HG02870 (cell line): ENCODE results near the gene MT3.
"Not testable (repeated sequence)": the region's sequence is repeated elsewhere in the genome, so short reads cannot be mapped to it uniquely, and the experiment has no call there.

Experiments
- ATAC-seq: cut with Tn5 transposase; IDR thresholded peaks from one replicate; pipeline ENCODE4 v1.9.1; 2021; ENCODE audit warnings: mild to moderate bottlenecking, moderate library complexity; ENCODE audit not compliant: unreplicated experiment

MT3 gene

DNA sequence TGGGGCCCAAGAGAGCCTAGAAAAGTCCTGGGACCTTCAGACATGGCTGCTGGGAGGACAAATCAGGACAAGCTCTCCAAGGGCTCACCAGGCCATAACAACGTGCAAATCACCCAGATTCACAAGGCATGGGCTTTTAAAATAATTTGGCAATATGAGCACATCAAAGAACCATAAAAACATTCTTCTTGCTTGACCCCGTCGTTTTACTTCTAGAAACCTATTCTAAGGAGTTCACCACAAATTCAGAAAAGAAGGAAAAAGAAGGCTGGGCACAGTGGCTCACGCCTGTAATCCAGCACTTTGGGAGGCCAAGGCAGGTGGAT is 12.1 kb upstream of the MT3 start:
- ATAC-seq = no peak

DNA sequence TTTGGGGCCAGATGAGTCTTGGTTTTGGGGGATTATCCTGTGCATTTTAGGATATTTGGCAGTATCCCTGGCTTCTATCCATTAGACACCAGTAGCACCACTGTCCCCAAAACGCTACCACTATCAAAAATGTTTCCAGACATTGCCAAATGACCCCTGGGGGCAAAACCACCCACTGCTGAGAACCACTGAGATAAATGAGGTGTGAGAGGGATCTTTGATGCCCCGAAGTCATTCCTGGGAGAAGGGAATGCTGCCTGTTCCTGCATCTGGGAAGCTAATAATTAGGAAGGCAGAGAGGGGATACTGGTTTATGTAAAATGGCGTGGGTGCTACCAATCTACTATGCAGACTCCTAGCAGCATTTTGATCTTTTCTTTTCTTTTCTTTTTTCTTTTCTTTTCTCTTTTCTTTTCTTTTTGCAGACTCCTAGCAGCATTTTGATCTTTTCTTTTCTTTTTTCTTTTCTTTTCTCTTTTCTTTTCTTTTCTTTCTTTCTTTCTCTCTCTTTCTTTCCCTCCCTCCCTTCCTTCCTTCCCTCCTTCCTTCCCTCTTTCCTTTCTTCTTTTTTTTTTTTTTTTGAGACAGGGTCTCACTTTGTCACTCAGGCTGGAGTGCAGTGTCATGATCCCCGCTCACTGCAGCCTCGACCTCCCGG is 8.8 kb upstream of the MT3 start:
- no peak for ATAC-seq

DNA sequence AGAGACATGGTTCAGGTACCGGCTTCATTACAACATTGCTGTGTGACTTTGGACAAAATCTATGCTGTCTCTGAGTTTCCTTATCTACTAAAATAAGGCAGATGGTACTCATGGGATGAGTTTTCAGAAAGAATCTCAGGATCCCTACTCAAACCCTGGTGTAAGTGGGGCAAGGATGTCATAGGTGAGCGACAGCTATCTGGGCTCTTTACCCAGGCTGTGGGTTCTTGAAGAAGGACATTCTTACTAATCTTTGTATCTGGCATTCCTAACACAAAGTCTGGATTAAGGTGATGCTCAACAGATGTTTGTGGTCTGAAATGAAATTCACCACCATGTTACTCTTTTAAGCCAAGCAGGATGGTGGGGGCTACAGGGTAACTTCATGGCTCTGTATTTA is 6.4 kb upstream of the MT3 start:
- not testable (repeated sequence) for ATAC-seq

DNA sequence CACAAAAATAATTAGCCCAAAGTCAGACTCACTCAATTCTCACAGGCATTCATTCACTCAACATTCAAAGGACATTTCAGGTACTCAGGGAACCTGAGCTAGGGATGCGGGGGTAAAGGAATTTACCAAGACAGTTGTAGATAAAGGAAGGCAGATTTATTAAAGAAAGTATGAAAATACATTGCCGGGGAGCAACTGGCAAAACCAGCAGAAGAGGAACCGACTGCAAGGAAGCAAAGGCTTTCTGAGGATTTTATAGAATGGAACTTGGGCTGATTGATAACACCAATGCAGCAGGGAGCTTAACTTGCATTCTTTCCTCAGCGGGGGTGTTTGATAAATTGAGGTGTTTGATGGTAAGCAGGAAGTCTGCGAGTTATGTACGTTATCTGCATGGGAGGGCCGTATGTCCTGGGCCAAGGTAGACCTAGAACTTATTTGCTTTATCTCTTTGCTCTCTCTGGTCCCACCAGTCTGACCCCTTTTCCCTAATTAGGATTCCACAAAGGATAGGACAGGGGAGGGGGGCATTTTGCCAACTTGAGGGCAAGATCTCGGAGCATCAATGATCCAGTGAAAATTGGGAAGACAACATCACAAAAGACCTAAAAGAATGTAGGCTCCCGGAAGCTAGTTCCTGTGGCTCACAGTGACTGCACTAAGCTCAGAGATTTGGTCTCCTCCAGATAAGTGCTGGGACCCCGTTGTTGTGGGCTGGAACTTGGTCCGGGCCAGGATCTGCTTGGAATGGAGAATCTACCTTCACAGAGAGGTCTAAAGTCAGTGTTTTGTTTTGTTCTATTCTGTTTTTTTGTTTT is 5.8 kb upstream of the MT3 start:
- ATAC-seq = no peak

DNA sequence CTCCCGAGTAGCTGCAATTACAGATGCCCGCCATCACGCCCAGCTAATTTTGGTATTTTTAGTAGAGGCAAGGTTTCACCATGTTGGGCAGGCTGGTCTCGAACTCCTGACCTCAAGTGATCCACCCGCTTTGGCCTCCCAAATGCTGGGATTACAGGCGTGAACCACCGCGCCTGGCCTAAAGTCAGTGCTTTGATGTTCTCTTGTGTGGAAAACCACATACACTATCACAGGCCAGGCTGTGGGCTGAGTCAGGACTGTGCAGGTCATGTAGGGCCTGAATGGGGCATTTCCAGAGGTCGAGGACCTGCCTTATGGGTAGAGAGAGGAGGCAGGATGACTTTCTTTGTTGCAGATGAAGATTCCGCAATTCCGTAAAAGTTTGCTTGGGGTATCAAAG is 5.1 kb upstream of the MT3 start:
- ATAC-seq = no peak

DNA sequence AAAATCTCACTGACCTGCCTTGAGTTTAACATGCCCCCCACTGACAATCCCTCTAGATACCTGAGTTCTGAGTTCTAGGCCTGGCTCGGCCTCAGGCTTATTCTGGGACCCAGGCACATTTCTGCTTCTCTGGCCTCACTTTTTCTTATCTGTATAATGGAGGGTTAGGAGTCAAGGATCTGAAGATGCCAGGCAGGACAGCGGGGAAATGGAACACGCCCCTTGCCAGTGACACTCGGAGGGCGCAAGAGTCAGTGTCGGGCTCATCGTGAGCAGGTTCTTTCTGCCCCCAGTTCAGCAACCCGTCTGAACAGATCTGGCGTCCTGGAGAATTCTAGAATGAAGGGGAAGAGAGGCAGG is 567 bp upstream of the MT3 start:
- no peak for ATAC-seq

DNA sequence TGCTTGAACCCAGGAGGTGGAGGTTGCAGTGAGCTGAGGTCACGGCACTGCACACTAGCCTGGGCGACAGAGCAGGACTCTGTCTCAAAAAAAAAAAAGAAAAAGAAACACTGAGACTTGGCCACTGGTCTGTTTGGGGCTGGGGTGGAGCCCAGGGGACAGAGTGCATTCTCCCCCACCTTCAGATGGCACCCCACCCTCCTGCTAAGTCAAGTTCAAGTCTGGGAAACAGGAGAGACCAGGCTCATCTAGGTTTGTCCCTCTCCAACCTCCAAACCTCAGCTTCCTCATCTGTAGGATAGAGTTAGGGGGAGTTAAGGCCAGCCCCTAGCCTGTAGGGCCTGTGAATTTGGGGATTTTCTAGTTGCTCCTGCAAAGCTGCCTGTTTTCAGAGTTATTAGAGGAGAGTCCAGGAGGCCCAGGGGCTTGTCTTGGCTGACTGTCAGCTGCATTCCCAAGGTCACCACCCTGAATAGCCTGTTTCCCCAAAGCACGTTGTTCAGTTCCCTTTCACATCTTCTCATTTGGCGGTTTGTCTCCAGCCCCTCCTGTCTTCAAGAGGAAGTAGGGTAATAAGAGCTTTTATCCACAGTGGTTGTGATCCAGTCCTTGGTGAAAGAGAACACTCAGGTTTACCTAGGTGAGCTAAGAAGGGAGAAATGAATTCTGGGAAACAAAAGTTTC is 2.2 kb downstream of the MT3 start:
- no peak for ATAC-seq

DNA sequence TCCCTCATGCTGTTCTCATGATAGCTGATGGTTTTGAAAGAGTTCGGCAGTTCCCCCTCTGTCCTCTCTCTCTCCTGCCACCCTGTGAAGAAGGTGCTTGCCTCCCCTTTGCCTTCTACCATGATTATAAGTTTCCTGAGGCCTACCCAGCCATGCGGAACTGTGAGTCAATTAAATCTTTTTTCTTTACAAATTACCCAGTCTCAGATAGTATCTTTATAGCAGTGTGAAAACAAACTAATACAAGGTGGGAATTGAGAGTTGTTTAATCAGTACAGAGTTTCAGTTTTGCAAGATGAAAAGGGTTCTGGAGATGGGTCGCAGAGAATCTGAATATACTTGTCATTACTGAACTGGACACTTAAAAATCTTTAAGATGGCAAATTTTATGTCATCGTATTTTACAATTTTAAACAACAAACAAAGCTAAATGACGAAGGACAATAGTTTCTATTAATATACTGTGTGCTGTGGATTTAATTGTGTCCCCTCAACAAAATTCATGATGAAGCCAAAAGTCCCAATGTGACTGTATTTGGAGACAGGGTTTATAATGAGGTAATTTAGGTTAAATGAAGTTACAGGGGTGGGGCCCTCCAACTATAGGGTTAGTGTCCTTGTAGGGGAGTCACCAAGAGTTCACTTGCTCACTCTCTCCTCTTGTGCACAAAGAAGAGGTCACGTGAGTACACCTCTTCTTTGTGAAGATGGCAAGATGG is 4.4 kb downstream of the MT3 start:
- no peak for ATAC-seq

DNA sequence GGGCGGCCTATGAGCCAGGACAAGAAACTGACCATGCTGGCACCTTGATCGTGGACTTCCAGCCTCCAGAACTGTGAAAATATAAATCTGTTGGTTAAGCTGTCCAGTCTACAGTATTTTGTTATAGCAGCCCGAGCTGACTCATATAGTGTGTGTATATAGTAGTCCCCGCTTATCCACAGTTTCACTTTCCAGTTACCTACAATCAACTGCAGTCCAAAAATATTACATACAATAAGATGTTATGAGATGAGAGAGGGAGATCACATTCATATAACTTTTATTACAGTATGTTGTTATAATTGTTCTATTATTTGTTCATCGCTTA is 4.9 kb downstream of the MT3 start:
- no peak for ATAC-seq

DNA sequence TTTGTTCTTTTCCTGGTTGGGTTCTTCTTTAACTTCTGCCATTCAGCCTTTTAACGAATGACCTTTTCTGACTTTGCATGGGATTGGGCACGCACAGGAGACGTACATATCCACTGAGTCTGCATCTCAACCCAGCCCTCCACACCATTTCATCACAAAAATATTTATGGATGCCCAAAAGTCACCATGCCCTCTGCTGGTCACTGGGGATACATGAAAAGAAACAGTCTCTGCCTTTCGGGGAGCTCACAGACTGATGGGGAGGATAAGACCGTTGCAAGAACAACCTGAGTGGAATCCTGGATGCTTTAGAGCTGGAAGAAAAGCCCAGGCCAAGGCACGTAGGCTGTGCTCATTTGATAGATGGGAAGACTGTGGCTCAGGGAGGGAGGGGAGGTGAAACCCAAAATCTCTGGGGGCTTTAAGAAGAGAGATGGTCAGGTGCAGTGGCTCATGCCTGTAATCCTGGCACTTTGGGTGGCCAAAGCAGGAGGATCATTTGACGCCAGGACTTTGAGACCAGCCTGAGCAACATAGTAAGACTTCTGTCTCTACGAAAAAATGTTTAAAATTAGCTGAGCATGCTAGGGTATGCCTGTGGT is 11.2 kb downstream of the MT3 start:
- ATAC-seq = no peak

DNA sequence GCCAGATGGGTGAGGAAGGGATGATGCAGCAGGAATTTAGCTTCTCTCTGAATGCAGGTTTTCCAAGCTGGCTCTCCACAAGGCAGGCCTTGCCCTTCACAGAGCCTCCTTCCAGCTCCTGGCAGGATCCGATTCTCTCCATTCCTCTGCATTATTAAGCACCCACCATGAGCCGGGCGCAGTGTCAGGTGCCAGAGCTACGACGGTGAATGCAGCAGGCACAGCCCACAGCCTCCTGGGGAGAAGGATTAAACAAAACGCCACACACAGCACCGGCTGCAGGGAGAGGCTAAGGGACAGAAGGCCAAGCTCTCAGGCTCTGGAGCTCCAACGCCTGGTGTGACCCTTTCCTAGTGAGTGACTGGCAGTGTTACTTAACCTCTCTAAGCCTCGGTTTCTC is 12.0 kb downstream of the MT3 start:
- ATAC-seq = no peak

DNA sequence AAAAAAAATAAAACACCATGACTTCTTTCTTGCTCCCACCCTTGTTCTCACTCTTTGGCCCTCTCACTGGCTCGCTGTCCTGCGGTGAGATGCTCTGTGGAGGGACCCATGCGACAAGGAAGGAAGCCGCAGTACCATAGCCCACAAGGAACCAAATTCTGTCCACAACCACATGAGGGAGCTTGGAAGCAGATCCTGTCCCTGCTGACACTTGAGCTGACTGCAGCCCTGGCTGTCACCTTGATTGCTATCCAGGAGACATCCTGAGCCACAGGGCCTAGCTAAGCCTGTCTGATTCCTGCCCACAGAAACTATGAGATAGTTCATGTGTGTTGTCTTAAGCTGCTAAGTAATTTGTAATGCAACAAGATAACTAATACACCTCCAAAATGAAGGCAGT is 14.3 kb downstream of the MT3 start:
- ATAC-seq = no peak

DNA sequence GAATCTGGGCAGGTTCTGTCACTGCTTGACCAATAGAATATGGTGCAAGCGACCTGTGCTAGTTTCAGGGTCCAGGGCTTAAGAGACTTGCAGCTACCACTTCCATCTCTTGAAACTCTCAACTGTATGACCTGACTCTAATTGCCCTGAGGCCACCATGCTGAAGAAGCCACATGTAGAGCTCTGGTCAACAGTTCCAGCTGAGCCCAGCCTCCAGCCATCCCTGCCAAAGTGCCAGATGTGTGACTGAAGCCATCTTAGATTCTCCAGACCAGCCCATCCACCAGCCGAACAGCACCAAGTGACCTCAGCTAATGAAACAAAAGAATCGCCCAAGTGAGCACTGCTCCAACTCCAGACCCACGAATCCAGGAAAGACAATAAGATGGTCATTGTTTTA is 15.6 kb downstream of the MT3 start:
- no peak for ATAC-seq

DNA sequence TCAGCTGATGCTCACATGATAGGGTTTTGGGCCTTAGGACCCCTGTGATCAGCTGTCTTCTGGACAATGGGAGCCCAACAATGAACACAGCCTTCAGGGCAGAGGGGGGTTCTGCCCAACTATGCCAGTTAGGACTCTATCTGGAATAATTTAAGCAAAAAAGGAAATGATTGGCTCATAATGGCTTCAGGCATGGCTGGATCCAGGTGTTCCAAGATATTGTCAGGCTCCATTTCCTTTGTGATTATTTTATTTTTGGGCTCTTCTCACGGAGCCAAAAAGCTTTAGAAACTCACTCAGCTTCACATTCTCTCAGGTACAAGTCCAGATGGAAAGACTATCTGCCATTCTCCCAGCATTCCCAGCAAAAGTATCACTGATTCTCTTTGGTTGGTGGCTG is 16.1 kb downstream of the MT3 start:
- no peak for ATAC-seq

DNA sequence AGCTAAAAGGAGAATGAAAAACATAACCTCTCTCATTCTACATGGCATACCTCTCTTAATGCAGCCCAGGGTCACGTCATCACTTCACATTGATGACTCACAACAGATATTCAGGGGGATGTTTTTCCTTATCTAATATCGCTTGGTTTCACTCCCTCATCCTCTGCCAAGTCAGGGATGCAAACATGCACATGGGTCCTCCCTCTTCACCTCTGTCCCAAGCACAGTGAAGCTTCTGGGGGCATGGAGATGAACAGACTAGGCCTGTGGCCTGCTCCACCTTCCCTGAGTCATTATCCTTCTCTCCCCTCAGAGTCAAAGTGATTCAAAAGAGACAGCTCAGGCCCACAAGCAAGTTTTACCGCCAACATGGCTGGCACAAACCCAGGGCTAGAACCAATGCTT is 16.7 kb downstream of the MT3 start:
- ATAC-seq = no peak

DNA sequence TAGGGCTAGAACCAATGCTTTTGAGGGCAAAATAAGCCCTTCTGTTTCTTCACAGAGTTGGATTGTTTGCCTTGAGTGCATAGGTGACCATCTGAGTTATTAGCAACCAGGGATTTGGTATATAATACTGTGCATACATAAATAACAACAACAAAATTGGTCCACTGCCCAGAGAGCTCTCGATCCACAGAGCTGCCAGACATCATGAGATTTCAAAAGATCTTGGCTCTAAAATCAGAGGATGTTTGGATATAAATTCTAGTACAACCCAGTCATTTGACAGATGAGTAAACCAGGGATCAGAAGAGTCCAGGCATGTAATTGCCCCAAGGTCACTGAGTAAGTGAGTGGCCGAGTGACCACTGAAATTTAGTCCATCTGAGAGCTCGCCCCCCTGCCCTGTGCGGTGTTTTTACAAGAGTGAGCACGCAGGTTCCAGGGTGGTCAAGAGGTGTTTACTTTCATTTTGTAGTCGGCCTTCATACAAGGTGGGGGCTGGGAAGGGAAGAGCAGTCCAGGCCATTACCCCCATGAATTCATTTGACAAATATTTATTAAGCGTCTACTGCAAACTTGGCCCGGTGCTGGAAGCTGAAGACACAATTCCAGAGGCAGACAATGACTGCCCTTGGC is 17.3 kb downstream of the MT3 start:
- no peak for ATAC-seq

DNA sequence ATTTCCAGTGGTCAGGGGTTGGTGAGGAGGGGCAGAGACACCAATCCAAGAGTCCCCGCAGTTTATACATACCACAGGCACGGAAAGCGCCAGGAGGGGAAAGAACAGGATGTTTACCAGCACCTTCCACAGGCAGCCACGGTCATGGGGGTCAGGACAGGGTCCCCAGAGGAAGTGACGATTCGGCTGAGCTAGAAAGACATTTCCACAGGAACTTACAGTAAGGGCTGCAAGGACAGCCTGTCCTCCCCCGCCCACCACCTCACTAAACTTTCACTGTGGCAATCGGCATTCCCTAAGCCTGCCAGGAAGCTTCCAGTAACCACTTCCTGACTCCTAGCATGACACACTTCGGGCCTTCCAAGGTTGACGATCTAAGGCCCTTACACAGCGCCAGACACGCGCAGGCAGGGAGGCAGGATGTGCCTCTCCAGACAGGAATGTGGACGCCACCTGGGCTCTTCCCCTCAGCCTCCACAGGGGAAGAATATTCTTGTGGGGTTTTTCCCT is 17.8 kb downstream of the MT3 start:
- ATAC-seq = no peak

DNA sequence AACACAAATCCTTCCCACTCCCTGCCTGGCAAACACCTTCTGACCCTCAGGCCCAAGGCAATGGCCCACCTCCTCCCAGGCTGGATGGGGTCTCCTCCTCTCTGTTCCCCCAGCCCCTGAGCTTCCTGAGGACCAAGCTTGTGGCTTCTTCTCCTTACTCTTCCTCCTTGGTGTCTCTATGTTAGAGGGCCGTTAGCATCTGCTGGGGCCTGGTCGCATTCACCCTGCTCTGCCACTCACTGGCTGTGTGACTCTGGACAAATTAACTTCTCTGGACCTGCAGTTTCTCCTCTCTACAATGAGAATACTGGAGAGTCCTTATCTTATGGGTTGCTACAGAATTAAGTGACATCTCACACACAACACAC is 18.3 kb downstream of the MT3 start:
- no peak for ATAC-seq

DNA sequence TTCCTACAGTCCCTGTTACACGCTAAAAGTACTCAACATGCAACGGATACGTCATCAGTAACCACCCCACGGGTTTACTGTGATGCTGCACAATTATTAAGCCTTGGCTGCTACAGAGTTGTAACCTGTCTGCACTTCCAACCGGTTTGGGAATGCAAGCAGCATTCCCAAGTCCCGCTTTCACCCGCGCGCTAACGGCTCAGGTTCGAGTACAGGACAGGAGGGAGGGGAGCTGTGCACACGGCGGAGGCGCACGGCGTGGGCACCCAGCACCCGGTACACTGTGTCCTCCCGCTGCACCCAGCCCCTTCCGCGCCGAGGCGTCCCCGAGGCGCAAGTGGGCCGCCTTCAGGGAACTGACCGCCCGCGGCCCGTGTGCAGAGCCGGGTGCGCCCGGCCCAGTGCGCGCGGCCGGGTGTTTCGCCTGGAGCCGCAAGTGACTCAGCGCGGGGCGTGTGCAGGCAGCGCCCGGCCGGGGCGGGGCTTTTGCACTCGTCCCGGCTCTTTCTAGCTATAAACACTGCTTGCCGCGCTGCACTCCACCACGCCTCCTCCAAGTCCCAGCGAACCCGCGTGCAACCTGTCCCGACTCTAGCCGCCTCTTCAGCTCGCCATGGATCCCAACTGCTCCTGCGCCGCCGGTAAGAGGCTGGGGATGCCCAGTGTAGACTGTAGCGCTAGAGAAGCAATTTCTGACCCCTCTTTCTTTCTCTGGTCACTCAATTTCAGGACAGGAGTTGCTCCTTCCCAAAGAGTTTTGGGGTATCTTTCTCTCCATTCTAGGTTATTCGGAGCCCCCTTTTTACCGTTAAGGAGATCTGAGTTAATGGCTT is 18.9 kb downstream of the MT3 start, which contains the start of gene MT2A:
TSS of gene MT2A (plus strand) at position 542 of the 833 bp plus-strand sequence. CDS start at position 614, 72 bp downstream.
- ATAC-seq = peak; percentile 88
